Measurements from ENCODE around the gene TMEM201. TPM values are rescaled to one million over a fixed set of nuclear protein-coding genes. Genes with fewer than 3 reads are reported as not detected.
A peak's percentile ranks its signal among the peaks of the same experiment; 100 is the strongest.

TMEM201 gene
- total and polyA plus RNA-seq, 8 donors = 0.61 to 7.6 (median 4.7) TPM

GRCh38 chr1:9659328-9659727 is 70.6 kb downstream of the TMEM201 start:
- 60 to 78% (median 70%) methylated on average over 5 of the region's 5 CpGs for WGBS, 5 donors
- no peak for TF ChIP-seq EP300 (IDR thresholded peaks at IDR 0.05)
- no peak for TF ChIP-seq POLR2A (IDR thresholded peaks at IDR 0.05)
- TF ChIP-seq POLR2AphosphoS5 (IDR thresholded peaks at IDR 0.05) = no peak
- TF ChIP-seq, protein P1, sequence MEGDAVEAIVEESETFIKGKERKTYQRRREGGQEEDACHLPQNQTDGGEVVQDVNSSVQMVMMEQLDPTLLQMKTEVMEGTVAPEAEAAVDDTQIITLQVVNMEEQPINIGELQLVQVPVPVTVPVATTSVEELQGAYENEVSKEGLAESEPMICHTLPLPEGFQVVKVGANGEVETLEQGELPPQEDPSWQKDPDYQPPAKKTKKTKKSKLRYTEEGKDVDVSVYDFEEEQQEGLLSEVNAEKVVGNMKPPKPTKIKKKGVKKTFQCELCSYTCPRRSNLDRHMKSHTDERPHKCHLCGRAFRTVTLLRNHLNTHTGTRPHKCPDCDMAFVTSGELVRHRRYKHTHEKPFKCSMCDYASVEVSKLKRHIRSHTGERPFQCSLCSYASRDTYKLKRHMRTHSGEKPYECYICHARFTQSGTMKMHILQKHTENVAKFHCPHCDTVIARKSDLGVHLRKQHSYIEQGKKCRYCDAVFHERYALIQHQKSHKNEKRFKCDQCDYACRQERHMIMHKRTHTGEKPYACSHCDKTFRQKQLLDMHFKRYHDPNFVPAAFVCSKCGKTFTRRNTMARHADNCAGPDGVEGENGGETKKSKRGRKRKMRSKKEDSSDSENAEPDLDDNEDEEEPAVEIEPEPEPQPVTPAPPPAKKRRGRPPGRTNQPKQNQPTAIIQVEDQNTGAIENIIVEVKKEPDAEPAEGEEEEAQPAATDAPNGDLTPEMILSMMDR (IDR thresholded peaks at IDR 0.05) = no peak
- Histone ChIP-seq H3K36me3 (no peaks in the 10 kb centered on the region), H3K27me3 (peaks cover 0 to 3% (median 3%) of the 10 kb centered on the region in 3 donors), H3K4me1 (peaks cover 0 to 5% (median 2%) of the 10 kb centered on the region in 4 donors), H3K9me3 (no peaks in the 10 kb centered on the region), H3K4me3 (no peak overlapping the region), H3K27ac (no peak overlapping the region)
- intact Hi-C loops (cut with DNase I; ENCODE audit: low total_unique reads) = no loop called here
- peak in 1 of 2 donors; percentile 49 for DNase-seq

DNA sequence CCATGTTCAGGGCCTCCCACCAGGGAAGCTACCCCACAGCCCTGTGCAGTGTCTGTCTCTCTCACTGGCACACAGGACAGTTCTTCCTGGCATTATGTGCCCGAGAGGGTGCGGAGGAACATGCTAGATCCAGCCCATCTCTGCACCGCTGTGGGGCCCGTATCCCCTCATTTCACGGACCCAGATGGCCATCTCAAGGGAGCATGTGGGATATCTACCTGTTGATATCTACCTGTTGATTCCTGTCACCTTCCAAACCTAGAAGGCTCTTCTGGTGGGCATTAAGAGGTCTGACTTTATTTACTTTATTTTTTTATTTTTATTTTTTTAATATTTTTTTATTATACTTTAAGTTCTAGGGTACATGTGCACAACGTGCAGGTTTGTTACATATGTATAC is 74.5 kb downstream of the TMEM201 start:
- Histone ChIP-seq H3K9me3 (no peaks in the 10 kb centered on the region), H3K36me3 (no peaks in the 10 kb centered on the region), H3K4me1 (peaks cover 0 to 4% (median 0%) of the 10 kb centered on the region in 4 donors), H3K27me3 (peaks cover 0 to 29% (median 0%) of the 10 kb centered on the region in 3 donors), H3K4me3 (no peak overlapping the region), H3K27ac (no peak overlapping the region)
- WGBS, 5 donors = 90 to 94% (median 92%) methylated on average over 6 of the region's 6 CpGs
- intact Hi-C loops (cut with DNase I; ENCODE audit: low total_unique reads) = no loop called here
- DNase-seq = no peak
- no peak for TF ChIP-seq EP300 (IDR thresholded peaks at IDR 0.05)
- TF ChIP-seq POLR2AphosphoS5 (IDR thresholded peaks at IDR 0.05) = no peak

Other genes with a start within 250 kb of the TMEM201 start
- 10 to 100 TPM in 1 of 5 donors, 1 to 10 TPM in 3, under 1 TPM in 1; 0.58 to 15.2 (median 5.3) TPM for gene SLC25A33, start 49.4 kb upstream of the TMEM201 start, total RNA-seq
- 1 to 10 TPM; 3.0 to 5.5 (median 5.0) TPM for gene SLC25A33, start 49.4 kb upstream of the TMEM201 start, polyA plus RNA-seq
- 10 to 100 TPM in 2 of 5 donors, 1 to 10 TPM in 3; 5.1 to 74.1 (median 7.8) TPM for gene PIK3CD, start 62.8 kb downstream of the TMEM201 start, total RNA-seq
- 1 to 10 TPM; 2.8 to 5.0 (median 2.9) TPM for gene PIK3CD, start 62.8 kb downstream of the TMEM201 start, polyA plus RNA-seq
- 100 to 1,000 TPM in 1 of 5 donors, 10 to 100 TPM in 4; 15.8 to 156 (median 42.6) TPM for gene CLSTN1, start 235.1 kb downstream of the TMEM201 start, total RNA-seq
- gene CLSTN1, start 235.1 kb downstream of the TMEM201 start, polyA plus RNA-seq = 10 to 100 TPM; 10.5 to 59.3 (median 18.9) TPM